Amniotic epithelial cell (primary cell): ENCODE data around the gene PRDM16.

Experiments used
- DNase-seq: peaks from one replicate; pipeline ENCODE4 v3.0.0-alpha.2; 2010; ENCODE audit warnings: low read depth

Gene PRDM16

GRCh38 chr1:3433596-3434320, 364.8 kb downstream of the PRDM16 start:
- DNase-seq = no peak

DNA sequence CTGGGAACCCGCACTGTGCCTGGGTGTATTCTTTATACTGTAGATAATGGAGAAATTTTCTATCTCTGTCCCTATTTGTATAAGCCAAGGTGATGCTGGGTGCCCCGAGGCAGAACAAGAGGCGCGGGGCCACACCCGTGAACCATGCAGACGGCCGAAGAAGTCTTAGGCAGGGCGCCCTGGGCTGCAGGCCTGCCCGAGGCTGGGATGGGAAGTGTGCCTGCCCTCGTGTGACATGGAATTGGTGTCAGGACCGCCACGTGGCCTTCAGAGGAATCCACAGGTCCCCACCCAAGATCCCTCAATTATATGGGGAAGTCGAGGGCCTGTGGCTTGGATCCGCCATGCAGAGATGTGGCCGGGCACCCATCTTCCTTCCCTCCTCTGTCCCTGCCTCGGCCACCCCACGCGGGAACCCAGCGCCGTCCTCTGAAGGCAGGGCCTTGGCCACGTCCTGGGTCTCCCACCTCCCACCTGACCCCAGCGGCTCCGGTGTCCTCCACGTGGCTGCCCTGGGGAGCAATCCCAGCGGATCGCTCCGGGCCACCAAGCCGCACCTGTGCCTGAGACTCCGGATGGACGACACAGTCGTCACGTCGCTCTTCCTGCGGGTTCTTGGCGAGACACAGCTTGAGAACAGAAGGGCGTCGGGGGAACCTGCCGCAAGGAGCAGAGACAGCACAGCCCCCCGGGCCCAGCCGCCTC, 365.6 kb downstream of the PRDM16 start:
- no peak for DNase-seq

GRCh38 chr1:3435666-3436065, 366.7 kb downstream of the PRDM16 start:
- DNase-seq = no peak

DNA sequence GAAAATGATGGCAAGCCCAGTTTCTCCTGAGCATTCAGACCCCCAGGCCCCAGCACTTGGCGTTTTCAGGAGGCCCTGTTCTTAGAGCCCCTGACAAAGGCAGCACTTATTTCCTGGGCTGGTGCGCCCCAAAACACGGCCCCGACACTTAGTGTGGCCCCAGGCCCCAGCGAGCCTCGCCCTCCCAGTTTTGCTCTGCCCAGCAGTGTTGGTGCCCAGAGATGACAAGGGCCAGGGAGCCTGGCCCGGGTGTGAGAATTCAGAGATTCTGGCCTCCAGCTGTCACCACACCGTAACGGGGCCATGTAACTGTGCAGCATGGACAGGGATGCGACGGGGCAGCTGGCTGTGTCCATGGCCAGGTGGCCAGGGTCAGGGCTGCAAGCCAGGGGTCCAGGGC, 367.4 kb downstream of the PRDM16 start:
- no peak for DNase-seq

GRCh38 chr1:3436901-3437300, 367.9 kb downstream of the PRDM16 start:
- no peak for DNase-seq

- no peak for DNase-seq
Measured at GRCh38 chr1:3438661-3439180, 369.7 kb downstream of the PRDM16 start.

DNA sequence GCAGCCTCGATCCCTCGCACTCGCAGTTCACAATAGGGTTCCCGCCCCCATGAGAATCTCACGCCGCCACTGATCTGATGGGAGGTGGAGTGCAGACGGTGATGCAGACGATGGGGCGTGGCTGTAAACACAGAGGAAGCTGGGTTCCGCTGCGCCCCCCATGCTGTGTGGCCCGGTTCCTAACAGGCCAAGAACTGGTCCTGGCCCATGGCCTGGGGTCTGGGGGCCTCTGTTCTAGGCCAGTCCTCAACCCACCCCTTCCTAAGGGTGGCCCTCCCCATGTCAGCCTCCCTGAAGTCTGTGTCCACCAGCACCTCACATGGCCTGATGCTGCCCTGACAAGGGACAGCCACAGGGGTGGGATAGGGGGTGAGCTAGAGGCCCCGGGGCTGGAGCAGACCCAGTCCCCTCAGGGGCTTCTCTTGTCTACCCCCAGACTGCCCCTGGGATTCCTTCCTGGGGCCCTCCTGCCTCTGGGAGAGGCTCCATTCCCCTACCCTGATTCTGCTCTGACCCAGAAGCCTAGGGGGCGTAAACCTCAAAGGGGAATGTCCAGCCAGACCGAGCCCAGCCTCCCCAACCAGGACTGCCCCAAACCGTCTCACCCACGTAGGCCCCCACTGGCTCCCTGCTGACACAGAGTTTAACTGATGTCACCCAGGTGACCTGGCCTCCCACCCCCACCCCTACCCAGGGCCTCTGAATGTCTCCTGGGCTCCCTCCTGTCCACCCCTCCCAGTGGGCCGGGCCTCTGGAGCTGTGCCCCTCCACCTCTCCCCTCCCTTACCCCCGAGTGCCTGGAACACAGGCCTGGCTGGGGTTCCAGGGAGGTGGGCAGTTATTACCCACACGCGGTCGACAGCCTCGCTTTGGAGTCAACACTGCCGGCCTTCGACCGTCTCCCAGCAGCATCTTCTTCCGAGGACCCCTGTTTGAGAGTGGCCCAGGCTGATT, 370.6 kb downstream of the PRDM16 start:
- no peak for DNase-seq

GRCh38 chr1:3440300-3440681, 371.3 kb downstream of the PRDM16 start:
- no peak for DNase-seq

DNA sequence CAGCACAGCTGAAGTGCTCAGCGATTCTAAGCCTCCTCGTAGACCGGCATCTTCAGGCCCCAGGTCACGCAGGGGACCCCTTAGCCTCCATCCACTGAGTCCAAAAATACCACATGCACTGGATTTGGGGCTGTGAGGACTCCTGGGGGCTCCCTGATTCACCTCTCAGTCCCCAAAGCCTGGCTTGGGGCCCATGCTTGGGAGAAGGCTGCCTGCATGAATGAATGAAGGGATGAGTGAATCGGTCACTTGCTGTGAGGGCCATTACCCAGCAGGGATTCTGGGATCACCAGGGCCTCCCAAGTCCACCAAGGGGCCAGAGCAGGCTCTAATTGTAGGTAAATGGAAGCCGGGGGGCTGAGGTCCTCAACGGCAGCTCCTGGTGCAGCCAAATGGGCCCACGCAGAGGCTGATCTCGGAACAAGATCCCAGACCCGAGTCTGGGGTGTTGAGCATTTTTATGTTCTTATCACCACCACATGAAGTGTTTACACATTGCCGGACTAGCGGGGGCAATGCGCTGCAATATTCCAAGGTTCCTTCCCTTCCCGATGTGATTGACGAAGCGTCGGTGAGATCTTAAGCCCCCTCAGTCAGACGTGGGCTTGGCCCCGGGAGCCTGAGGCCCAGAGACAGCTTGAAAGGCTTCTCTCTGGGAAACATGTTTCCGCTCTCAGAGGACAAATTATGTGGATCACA, 371.9 kb downstream of the PRDM16 start:
- DNase-seq = no peak

DNA sequence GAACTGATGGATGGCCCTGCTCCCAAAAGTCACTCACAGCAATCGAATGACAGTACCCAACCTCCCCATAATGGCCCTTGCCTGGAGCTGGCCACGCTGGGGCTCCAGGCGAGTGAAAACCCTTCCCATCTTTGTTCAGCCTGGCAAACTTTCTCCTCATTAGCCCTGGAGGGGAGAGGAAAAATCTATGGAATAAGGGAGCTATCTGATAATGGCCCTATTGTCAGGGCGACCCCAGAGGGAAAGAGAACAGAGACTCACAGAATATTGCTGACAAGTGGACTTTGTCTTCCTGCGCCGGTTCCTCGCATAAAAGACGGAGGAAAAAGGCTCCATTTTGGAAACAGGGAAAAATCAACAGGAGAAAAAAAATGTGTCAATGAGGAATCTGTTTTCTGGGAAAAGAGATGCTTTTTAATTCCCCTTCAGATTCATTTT, 372.4 kb downstream of the PRDM16 start:
- no peak for DNase-seq

- DNase-seq = no peak
Measured at GRCh38 chr1:3441880-3442279, 372.9 kb downstream of the PRDM16 start.

DNA sequence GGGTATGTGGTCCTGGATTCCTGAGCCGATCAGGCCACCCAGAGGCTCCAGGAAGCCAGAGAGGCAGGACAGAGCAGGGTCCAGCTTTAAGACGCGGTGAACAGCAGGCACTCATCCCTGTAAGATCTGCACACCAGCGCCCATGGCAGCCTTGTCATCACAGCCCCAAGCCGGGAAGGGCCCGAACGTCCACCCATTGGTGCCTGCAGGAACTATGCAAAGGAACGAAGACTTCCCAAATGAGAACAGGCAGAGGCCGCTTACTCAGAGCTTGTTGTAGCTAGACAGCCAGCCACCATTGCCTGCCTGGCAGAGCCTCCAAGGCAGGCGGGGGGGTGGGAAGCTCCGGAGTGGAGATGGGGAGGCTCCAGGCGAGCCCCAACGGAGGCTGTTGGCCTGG, 373.3 kb downstream of the PRDM16 start:
- no peak for DNase-seq

- DNase-seq = no peak
Measured at GRCh38 chr1:3442901-3443300, 373.9 kb downstream of the PRDM16 start.

DNA sequence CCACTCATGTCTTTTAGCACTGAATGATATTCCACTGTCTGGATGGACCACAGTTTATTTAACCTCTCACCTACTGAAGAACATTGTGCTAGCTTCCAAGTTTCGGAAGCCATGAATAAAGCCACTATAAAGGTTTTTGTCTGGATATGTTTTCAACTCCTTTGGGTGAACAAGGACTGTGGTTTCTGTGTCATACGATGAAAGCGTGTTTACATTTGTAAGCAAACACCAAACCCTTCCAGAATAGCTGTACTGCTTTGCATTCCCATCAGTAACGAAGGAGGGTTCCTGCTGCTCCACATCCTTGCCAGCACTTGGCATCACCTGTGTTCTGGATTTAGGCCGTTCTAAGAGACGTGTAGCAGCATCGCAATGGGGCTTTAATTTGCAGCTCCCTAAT, 374.8 kb downstream of the PRDM16 start:
- DNase-seq = no peak

DNA sequence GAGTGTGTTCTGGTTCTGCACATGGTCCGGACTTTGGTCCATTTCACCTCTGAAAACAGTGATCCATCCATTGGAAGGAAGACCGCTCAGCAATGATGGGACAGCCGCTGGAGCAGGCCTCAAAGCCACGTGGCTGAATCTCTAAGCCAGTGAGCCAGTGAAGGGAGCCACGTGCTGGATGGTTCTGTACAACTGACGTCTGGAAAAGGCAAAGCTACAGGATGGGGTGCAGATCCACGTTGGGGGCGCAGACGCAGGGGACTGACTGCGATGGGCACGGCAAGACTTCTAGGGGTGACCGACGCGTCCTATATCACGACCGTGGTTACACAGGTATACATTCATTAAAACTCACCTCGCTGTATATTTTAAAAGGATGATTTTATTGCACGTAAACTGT, 375.3 kb downstream of the PRDM16 start:
- no peak for DNase-seq

DNA sequence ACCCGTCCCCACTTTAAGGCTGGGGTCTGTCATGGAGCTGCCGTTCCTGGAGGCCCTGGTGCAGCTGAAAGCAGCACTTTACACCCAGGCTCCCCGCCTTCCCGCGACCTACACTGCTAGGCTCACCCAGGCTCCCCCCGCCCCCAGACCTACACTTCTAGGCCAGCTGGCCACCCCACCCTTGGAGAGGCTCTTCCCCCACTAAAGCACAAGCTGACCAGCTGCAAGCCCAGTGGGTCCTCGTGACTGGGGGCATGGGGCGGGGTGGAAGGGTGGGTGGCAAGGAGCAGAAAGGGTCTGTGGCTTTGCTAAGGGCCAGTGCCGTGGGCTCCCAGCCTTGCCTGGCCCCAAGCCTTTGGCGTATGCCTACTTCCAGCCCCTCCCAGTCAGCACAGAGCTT, 375.7 kb downstream of the PRDM16 start:
- DNase-seq = no peak

GRCh38 chr1:3450202-3450863, 381.3 kb downstream of the PRDM16 start:
- DNase-seq = no peak

DNA sequence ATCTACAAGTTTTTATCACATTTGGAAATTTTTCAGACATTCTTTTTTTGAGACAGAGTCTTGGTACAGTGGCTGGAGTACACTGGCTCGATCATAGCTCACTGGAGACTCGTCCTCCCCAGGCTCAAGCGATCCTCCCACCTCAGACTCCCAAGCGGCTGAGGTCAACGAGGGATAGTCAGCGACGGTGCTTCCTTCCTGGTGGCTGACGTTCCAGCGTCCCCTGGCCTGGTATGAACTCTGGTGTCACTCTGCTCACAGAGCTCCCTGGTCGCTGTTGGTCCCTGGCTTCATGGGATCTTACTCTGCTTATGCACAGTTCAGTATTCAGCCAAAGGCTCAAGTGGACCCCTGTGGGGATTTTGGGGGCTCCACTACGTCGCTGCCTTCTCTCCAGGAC, 382.0 kb downstream of the PRDM16 start:
- no peak for DNase-seq

DNA sequence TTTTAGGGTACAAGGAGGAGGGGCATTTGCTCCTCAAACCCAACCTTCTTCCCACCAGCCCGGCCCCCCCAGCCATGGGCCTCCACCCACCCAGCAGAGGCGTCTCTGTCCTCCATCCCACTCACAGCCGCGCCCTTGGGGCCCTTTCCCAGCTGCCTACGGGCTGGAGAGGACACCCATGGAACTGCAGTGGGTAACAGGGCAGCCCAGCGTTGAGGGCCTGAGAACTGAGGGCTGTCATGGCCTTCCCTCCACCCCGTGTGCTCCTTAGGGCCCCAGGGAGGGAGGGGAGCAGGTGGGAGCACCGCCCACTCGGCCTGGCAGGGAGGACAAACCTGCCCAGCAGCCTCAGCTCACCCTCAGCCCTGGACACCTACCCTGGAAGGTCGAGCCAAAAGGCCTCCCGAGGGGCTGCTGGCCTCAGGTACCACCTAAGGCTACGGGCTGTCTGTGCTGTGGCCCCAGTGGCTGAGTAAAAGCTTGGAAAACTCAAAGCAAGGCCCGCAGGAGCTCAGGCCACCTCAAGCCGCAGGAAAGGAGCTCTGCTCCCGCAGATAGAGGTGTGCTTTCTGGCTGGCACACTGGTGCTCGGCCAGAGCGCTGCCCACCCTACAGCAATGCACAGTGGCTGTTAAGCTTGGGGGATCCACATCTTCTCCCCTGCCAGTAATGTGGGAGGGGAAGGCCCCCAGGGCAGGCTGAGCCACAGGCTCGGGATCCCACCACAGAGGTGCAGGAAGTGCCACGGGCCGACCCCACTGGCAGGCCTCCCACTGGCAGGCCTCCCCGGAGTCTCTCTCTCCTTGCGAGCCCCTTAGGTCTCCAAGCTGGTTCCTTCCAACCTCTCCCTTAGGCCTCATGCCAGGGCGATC, 383.2 kb downstream of the PRDM16 start:
- no peak for DNase-seq

DNA sequence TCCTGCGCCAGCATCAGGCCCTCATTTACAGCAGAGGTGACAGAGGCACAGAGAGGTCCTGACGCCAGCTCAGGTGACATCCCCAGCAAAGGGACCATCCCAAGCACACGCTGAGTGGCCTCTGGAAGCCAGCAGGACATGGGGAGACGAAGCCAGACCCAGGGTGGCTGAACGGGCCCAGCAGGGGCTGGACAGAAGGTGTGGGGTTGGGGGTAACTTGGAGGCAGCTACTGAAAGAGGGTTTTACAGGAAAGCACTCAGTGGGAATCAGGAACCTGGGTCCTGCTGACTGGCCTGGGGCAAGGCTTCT, 383.8 kb downstream of the PRDM16 start:
- no peak for DNase-seq
